Measurements from ENCODE around the gene PPP1R7.

The PPP1R7 gene

GRCh38 chr2:241137276-241138190 lies 12.7 kb upstream of the PPP1R7 start:
- FAIRE-seq (no peak), DNase-seq (ENCODE audit: extremely low spot score, insufficient read length, low read depth) (no peak)

DNA sequence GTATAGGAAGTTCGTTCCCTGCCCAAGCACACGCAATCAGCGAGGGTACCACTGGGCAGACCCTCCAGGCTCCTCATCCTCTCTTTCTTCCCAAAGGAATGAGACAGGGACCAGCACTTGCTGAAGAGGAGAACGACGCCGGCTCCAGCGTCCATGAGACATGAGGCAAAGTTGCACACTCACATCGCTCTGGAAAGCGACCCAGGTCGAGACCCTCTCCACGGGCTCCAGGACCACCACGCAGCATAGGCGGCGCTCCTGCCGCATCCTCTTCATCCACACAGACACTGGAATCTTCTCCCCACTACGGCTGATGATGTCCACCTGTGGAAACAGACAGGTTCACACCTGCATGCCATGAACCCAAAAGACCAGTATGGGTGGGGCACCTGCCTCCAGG lies 11.8 kb upstream of the PPP1R7 start:
- DNase-seq (ENCODE audit: extremely low spot score, insufficient read length, low read depth) (no peak), FAIRE-seq (no peak)

GRCh38 chr2:241139531-241140444 lies 10.5 kb upstream of the PPP1R7 start:
- no peak for DNase-seq (ENCODE audit: extremely low spot score, insufficient read length, low read depth)
- no peak for FAIRE-seq

- FAIRE-seq: no peak
- DNase-seq (ENCODE audit: extremely low spot score, insufficient read length, low read depth): no peak
Measured at GRCh38 chr2:241140445-241140840, 9.8 kb upstream of the PPP1R7 start.

- DNase-seq (ENCODE audit: extremely low spot score, insufficient read length, low read depth) (no peak), FAIRE-seq (no peak)
Measured at GRCh38 chr2:241141214-241141770, 9.0 kb upstream of the PPP1R7 start.

- DNase-seq (ENCODE audit: extremely low spot score, insufficient read length, low read depth) (no peak), FAIRE-seq (no peak)
Measured at GRCh38 chr2:241142063-241142462, 8.2 kb upstream of the PPP1R7 start.

DNA sequence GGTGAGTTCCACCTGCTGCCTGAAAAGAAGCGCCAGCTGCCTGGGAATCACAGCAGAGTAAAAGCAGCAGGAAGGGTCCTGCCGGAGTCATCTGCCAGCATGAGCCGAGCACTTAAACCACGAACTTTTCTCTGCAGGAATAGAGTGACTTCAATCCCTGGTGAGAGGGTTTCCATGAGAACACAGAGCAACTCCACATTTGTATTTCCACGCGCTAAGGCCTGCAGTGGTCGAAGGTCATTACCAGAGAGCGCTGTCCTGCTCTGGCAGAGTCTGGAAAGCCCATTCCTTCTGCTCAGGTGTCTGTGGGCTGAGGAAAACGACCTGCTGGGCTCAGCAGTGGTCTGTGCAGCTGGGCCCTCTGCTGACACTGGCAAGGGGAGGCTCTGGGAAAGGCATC lies 7.7 kb upstream of the PPP1R7 start:
- no peak for DNase-seq (ENCODE audit: extremely low spot score, insufficient read length, low read depth)
- no peak for FAIRE-seq

GRCh38 chr2:241146286-241146685 lies 4.0 kb upstream of the PPP1R7 start:
- FAIRE-seq (no peak), DNase-seq (ENCODE audit: extremely low spot score, insufficient read length, low read depth) (no peak)

GRCh38 chr2:241147336-241147735 lies 2.9 kb upstream of the PPP1R7 start:
- DNase-seq (ENCODE audit: extremely low spot score, insufficient read length, low read depth): no peak
- FAIRE-seq: no peak

DNA sequence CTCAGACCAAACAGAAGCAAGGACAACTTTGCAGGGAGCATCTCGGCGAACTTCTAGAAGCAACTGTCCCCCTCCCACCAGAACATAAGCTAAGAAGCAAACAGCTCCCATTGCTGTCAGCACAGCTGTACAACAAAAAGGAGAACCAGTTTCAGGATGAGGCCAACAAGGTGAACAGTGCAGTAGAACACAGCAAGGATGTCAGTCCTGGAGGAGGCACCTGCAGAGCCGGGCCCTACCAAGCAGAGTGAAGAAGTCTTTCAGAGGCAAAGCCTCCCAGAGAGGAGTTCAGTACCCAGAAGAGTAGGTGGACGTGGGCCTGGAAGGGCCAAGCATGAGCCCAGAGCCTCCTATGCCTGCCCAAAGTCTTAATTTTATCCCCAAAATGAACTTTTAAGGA lies 2.0 kb upstream of the PPP1R7 start:
- peak; percentile 50 for FAIRE-seq
- no peak for DNase-seq (ENCODE audit: extremely low spot score, insufficient read length, low read depth)

- DNase-seq (ENCODE audit: extremely low spot score, insufficient read length, low read depth) (peak; percentile 81), FAIRE-seq (peak; percentile 99)
Measured at GRCh38 chr2:241148891-241149674, 1.2 kb upstream of the PPP1R7 start, which contains the start of gene PASK. PASK (minus strand) TSS chr2:241149472; CDS start chr2:241143032, 6,440 bp downstream.

DNA sequence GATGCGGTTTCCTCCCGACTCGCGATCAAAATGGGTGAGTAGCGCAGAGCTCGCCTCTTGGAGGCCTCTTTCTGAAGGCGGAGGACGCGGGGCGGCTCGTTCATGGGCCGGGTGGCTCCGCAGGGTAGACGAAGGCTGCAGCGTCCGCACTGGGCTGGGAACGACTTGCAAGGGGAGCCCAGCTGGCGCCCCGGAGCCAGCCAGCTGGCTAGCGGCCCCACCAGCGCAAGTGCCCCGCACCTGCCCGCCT lies 667 bp upstream of the PPP1R7 start:
- FAIRE-seq (no peak), DNase-seq (ENCODE audit: extremely low spot score, insufficient read length, low read depth) (no peak)

DNA sequence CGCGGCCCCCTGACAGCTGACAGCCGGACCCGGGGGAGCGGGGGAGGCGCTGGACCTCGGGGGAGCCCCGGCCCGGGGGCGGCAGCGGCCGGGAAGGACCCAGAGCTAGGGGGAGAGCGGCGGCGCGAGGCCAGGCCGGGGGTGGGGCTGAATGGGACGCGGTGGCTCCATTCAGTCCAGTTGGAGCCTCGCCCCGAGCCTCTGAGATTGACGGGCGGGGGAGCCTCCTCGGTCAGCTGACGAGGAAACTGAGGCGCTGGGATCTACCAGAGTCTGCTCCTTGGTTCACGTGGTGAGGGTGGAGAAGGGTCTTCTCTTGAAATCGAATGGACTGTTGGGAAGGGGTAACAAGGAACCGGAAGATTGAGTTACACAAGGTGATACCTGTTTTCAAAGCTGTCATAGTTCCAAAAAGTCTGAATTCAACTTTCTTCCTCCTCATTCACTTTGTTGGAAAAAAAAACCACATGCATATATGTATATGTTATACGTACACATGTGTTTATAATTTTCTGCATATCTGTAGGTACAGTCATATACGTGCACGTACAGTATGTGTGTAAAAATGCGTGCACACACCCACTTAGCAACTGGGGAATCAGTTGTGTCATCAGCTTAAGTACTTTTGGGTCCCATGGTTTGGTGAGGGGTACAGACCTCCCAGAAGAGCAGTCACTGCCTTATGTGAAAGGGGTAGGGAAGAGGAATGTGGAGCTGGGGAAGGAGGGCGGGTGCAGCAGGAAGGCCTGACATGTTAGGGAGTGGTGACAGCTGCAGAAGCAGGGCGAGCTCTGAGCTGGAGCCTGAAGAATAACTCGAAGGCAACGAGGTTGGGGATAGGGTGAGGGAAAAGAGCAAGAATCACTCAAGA lies 628 bp downstream of the PPP1R7 start:
- FAIRE-seq (no peak), DNase-seq (ENCODE audit: extremely low spot score, insufficient read length, low read depth) (no peak)

GRCh38 chr2:241151934-241152660 lies 1.8 kb downstream of the PPP1R7 start:
- FAIRE-seq (no peak), DNase-seq (ENCODE audit: extremely low spot score, insufficient read length, low read depth) (no peak)

DNA sequence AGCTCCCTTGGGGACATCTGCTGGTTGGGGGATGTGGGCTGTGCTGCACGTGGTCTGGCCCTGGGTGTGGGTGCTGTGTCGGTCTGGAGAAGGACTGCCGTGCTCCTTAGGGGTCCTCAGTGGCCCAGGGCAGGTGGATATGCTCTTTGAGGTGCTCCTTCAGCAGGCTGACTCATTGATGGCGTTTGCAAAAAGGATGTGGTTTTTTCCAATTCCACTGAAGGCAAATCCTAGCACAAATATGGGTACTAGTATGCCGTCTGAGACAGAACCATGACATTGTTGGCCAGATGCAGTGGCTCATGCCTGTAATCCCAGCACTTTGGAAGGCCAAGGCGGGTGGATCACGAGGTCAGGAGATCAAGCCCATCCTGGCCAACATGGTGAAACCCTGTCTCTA lies 3.3 kb downstream of the PPP1R7 start:
- no peak for FAIRE-seq

DNA sequence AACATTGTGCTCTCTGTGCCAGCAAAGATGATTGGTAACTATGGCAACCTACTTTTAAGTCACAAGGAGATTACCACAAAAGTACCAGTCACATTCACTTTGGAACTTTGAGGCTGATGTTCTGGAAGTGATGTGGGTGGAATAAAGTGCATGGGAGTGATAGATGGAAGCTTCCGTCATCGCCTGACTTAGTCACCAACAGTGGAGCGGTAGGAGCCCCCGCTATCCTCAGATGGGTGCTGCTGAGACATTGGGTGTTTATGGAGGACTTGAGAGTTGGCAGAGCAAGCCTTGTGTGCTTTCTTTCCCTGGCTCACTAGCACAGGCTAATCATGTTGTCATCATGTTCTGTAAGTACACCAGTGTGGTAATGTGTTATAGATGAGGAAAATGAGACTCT lies 4.6 kb downstream of the PPP1R7 start:
- no peak for FAIRE-seq

More for the DNA sequence above, 3.3 kb downstream of the PPP1R7 start:
- DNase-seq (ENCODE audit: extremely low spot score, insufficient read length, low read depth): no peak

DNA sequence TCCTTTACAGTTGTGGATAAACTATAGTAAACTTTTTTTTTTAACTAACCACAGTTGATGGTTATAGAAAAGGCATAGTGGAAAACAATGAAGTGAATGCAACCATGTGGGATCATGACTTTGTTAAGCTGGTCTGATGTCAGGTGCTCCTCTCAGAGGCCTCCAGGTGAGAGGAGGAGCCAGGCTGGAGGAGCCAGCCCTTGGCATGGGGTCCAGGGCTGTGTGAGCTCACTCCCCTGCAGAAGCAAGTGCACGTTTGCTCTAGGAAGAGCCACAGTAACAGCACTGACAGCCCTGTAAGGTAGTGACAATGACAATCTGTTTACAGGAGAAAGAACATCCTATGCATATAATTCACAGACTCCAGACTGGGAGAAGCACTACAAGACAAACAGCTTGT lies 5.7 kb downstream of the PPP1R7 start:
- DNase-seq (ENCODE audit: extremely low spot score, insufficient read length, low read depth) (no peak), FAIRE-seq (no peak)

More for the DNA sequence above, 4.6 kb downstream of the PPP1R7 start:
- no peak for DNase-seq (ENCODE audit: extremely low spot score, insufficient read length, low read depth)

GRCh38 chr2:241156971-241157441 lies 6.7 kb downstream of the PPP1R7 start:
- DNase-seq (ENCODE audit: extremely low spot score, insufficient read length, low read depth) (no peak), FAIRE-seq (no peak)

All from GM18507 (cell line).